HepG2 (cell line): ENCODE data around the gene PLLP. TPM values are rescaled to one million over a fixed set of nuclear protein-coding genes. Genes with fewer than 3 reads are reported as not detected.

Experiments used
- ADNP ChIP-seq: sonication (generic); formaldehyde crosslinking; IDR thresholded peaks from 2 replicates; pipeline ENCODE4 v1.4.0; 2020; ENCODE audit warnings: missing genetic modification reagents
- AHDC1 ChIP-seq: sonication (generic); formaldehyde crosslinking; IDR thresholded peaks from 2 replicates; pipeline ENCODE4 v1.5.1; 2020; ENCODE audit warnings: mild to moderate bottlenecking, missing genetic modification reagents, borderline replicate concordance
- CSRNP2 ChIP-seq: sonication (generic); formaldehyde crosslinking; conservative IDR thresholded peaks from 2 replicates; pipeline ENCODE4 v1.8.0; 2022; ENCODE audit warnings: low read depth, missing genetic modification reagents
- DPF2 ChIP-seq: sonication (generic); formaldehyde crosslinking; IDR thresholded peaks from 2 replicates; pipeline ENCODE4 v1.4.0; 2020; ENCODE audit warnings: mild to moderate bottlenecking, low read depth, missing genetic modification reagents, borderline replicate concordance
- ISL2 ChIP-seq: sonication (generic); formaldehyde crosslinking; IDR thresholded peaks from 2 replicates; pipeline ENCODE4 v1.5.0; 2020; ENCODE audit warnings: missing genetic modification reagents
- MED1 ChIP-seq: sonication (generic); formaldehyde crosslinking; IDR thresholded peaks from 2 replicates; pipeline ENCODE4 v1.4.0; 2020; ENCODE audit warnings: missing genetic modification reagents
- MXD1 ChIP-seq: sonication (generic); formaldehyde crosslinking; IDR thresholded peaks from 2 replicates; pipeline ENCODE4 v1.4.0; 2020; ENCODE audit warnings: mild to moderate bottlenecking, missing genetic modification reagents
- MXD3 ChIP-seq: IDR thresholded peaks from 2 replicates; pipeline ENCODE4 v1.6.1; 2016; ENCODE audit warnings: mild to moderate bottlenecking, missing biosample characterization, missing genetic modification reagents
- PATZ1 ChIP-seq: sonication (generic); formaldehyde crosslinking; IDR thresholded peaks from 2 replicates; pipeline ENCODE4 v1.4.0; 2020; ENCODE audit warnings: missing genetic modification reagents
- ZBTB26 ChIP-seq: IDR thresholded peaks from 2 replicates; pipeline ENCODE4 v1.6.1; 2016; ENCODE audit warnings: missing compliant biosample characterization, missing genetic modification reagents, borderline replicate concordance
- ZBTB8A ChIP-seq: sonication (generic); formaldehyde crosslinking; IDR thresholded peaks from 2 replicates; pipeline ENCODE4 v1.4.0; 2020; ENCODE audit warnings: mild to moderate bottlenecking, low read depth, missing genetic modification reagents, borderline replicate concordance
- ZNF251 ChIP-seq: sonication (generic); formaldehyde crosslinking; IDR thresholded peaks from 2 replicates; pipeline ENCODE4 v1.9.0; 2021; ENCODE audit warnings: mild to moderate bottlenecking, missing genetic modification reagents
- ZNF274 ChIP-seq: sonication (generic); formaldehyde crosslinking; IDR thresholded peaks from 2 replicates; pipeline ENCODE4 v1.5.1; 2020; ENCODE audit warnings: mild to moderate bottlenecking, missing genetic modification reagents
- ZNF740 ChIP-seq: sonication (generic); formaldehyde crosslinking; IDR thresholded peaks from 2 replicates; pipeline ENCODE4 v1.4.0; 2020; ENCODE audit warnings: missing genetic modification reagents
- polyA plus RNA-seq, 8 experiments: library from polyadenylated mRNA; depleted of rRNA in 3 of 8; stranded (reverse) in 7 of 8; unstranded in 1 of 8; fragments of >200 nt; fragmentation: Illumina TruSeq in 4 of 8; extraction: Trizol in 4 of 8; gene quantifications; 2 replicates each; pipeline versions ENCODE4 v1.2.1 to v1.2.3, GENCODE V29; 2011 to 2016; ENCODE audit warnings: low read depth in 4 of 8, missing spikeins in 1 of 8, mixed read lengths in 1 of 8; ENCODE audit not compliant: insufficient read depth in 1 of 8
- total RNA-seq, 5 experiments: library from RNA; depleted of rRNA; stranded (reverse); fragments of >200 nt; fragmentation: Illumina TruSeq; extraction: Trizol; gene quantifications; 2 replicates each; pipeline ENCODE4 v1.2.3, GENCODE V29; 2016; ENCODE audit warnings: low read depth in 1 of 5

Gene PLLP
- total and polyA plus RNA-seq, 2 of the 13 experiments (the other 11 are each of a cell fraction or from before 2014, with no cell fraction given), result 60.6 to 127 TPM

- peak; percentile 73; the same call in 1 of the 2 replicates for TF ChIP-seq ZBTB26 (CRISPR knock-in tag)
- peak; percentile 64; the same call in 1 of the 2 replicates for TF ChIP-seq ISL2 (CRISPR knock-in tag)
- TF ChIP-seq ZNF251, result no peak
- no peak; the same call in 1 of the 2 replicates for TF ChIP-seq DPF2 (CRISPR knock-in tag)
- TF ChIP-seq MXD1 (CRISPR knock-in tag), result peak; percentile 96
- TF ChIP-seq ZBTB8A, result no peak
- no peak for TF ChIP-seq CSRNP2 (CRISPR knock-in tag)
- TF ChIP-seq AHDC1 (CRISPR knock-in tag), result no peak
- peak; percentile 90 for TF ChIP-seq ZNF274
- no peak for TF ChIP-seq PATZ1 (CRISPR knock-in tag)
- peak; percentile 91 for TF ChIP-seq MED1 (CRISPR knock-in tag)
- TF ChIP-seq ADNP (CRISPR knock-in tag), result no peak
- TF ChIP-seq MXD3, result peak; percentile 92
- peak; percentile 17; the same call in 1 of the 2 replicates for TF ChIP-seq ZNF740 (CRISPR knock-in tag)
Measured at GRCh38 chr16:57244767-57245471, 39.6 kb downstream of the PLLP start, which contains the start of gene ARL2BP (continued).
